Measurements from ENCODE around the gene C1QTNF9B.
"Not testable (repeated sequence)": the region's sequence is repeated elsewhere in the genome, so short reads cannot be mapped to it uniquely, and the experiment has no call there.

Gene C1QTNF9B

DNA sequence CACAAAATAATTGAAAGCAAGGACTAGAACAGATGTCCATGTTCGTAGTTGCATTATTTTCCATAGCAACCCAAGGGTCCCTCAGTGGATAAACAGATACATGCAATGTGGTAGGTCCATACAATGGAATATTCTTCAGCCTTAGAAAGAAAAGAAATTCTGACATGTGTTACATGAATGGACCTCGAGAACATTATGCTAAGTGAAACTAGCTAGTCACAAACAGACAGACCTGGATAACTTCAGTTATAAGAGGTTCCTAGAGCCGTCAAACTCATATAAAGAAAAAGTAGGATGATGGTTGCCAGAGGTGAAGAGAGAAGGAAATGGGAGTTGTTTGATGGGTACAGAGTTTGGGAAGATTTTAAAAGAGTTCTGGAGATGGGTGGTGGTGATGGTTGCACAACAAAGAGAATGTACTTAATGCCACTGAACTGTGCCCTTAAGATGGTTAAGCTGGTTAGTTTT is at the start of gene C1QTNF9B:
Gene C1QTNF9B (minus strand): TSS at position 51 of the 468 bp plus-strand sequence.
- not testable (repeated sequence) for H3K9me3 Mint-ChIP-seq; H3K36me3 Mint-ChIP-seq (ENCODE audit: low read depth); H3K27me3 Mint-ChIP-seq (ENCODE audit: low read depth); H3K4me3 Mint-ChIP-seq
- peak within 1 kb of the TSS; percentile 46 to 73 (median 63) for H3K27ac Mint-ChIP-seq
- peaks cover 28% of the 10 kb centered on the region for H3K4me1 Mint-ChIP-seq

DNA sequence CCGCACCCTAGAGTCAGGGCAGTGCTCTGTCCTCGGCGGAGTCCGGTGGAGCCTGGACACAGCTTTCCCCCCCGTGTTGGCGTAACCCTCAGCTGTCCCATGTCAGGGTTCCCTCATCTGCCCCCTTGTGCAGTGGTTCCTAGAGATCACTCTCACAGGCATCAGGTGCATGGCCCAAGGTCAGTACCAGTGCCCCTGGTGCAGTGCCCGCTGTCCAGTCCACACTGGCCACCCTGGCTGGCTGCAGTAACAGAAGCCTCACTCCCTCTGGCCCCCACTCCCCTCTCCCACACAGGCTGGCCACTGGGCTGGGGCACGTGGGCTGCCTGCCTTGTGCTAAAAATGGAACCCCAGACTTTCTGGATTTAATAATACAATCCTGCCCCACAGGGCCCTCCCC is 49.6 kb upstream of the C1QTNF9B start:
- H3K27me3 Mint-ChIP-seq (ENCODE audit: low read depth), result peaks cover 9% of the 10 kb centered on the region
- no peaks in the 10 kb centered on the region for H3K4me1 Mint-ChIP-seq
- TF ChIP-seq, protein P1, sequence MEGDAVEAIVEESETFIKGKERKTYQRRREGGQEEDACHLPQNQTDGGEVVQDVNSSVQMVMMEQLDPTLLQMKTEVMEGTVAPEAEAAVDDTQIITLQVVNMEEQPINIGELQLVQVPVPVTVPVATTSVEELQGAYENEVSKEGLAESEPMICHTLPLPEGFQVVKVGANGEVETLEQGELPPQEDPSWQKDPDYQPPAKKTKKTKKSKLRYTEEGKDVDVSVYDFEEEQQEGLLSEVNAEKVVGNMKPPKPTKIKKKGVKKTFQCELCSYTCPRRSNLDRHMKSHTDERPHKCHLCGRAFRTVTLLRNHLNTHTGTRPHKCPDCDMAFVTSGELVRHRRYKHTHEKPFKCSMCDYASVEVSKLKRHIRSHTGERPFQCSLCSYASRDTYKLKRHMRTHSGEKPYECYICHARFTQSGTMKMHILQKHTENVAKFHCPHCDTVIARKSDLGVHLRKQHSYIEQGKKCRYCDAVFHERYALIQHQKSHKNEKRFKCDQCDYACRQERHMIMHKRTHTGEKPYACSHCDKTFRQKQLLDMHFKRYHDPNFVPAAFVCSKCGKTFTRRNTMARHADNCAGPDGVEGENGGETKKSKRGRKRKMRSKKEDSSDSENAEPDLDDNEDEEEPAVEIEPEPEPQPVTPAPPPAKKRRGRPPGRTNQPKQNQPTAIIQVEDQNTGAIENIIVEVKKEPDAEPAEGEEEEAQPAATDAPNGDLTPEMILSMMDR (IDR thresholded peaks at IDR 0.05; ENCODE audit: unreplicated experiment in 3 of 3), result no peak
- no peaks in the 10 kb centered on the region for H3K9me3 Mint-ChIP-seq
- no peak overlapping the region for H3K27ac Mint-ChIP-seq
- H3K4me3 Mint-ChIP-seq, result no peak overlapping the region
- no peaks in the 10 kb centered on the region for H3K36me3 Mint-ChIP-seq (ENCODE audit: low read depth)

DNA sequence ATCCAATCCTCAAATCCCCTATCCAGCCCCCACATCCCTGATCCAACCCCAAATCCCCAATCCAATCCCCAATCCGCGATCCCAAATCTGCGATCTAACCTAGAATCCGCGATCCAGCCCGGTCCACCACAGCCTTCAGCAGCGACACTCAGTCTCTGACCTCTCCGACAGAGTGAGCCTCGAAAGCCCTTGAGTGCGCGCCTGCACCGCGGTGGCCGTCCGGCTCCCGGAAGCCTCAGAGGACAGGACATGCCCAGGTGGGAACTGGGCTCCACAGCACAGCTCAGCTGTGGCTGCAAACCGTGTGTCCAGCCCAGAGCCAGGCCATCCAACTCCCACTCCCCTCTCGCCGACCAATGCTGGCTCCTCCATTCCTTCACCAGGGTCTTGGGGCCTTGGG is 48.8 kb upstream of the C1QTNF9B start:
- Mint-ChIP-seq H3K27me3 (ENCODE audit: low read depth) (peaks cover 7% of the 10 kb centered on the region), H3K27ac (no peak overlapping the region), H3K4me3 (no peak overlapping the region), H3K4me1 (no peaks in the 10 kb centered on the region), H3K36me3 (ENCODE audit: low read depth) (no peaks in the 10 kb centered on the region), H3K9me3 (no peaks in the 10 kb centered on the region)
- TF ChIP-seq, protein P1 (IDR thresholded peaks at IDR 0.05; ENCODE audit: unreplicated experiment in 3 of 3), result no peak

DNA sequence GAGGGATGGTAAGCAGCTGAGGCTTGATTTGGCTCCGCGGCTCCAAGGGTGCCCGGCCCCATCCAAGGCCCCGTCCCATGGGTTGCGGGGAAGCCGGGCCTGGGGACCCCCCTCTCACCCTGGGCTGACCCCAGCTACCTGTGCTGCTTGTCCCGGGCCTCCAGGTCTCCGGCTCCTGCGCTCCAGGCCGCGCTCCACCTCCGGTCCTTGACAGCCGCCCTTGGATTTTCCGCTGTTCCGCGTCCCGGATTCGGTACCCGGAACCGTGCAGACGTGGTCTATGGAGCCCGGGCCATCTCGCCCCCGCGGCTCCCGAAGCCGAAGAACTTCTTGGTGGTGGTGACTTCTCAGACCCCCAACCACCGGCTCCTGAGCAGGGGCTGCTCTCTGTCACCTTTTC is 48.3 kb upstream of the C1QTNF9B start:
- Mint-ChIP-seq H3K27ac (no peak overlapping the region), H3K9me3 (peaks cover 2% of the 10 kb centered on the region), H3K27me3 (ENCODE audit: low read depth) (peaks cover 5% of the 10 kb centered on the region), H3K4me1 (no peaks in the 10 kb centered on the region), H3K4me3 (no peak overlapping the region), H3K36me3 (ENCODE audit: low read depth) (no peaks in the 10 kb centered on the region)
- TF ChIP-seq, protein P1 (IDR thresholded peaks at IDR 0.05; ENCODE audit: unreplicated experiment in 3 of 3), result no peak

DNA sequence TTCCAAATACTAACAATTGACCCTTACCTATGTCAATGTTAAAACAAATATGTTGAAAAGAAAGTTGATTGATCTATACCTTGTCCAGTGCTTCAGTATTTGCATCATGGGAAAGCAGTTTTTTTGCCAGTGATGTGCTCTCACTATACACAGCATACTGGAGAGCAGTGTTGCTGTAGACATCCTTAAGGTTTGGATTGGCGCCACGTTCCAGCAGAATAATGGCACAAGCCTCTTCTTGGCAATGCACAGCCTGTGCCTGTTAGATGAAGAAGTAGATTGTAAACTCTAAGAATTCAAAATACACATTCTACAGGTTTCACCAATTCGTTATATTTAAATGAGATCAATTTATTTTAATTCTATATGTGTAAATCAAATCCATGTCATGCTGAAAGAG is 43.9 kb upstream of the C1QTNF9B start:
- no peaks in the 10 kb centered on the region for H3K4me1 Mint-ChIP-seq
- no peak overlapping the region for H3K4me3 Mint-ChIP-seq
- H3K27me3 Mint-ChIP-seq (ENCODE audit: low read depth), result peaks cover under 1% of the 10 kb centered on the region
- H3K27ac Mint-ChIP-seq, result no peak overlapping the region
- TF ChIP-seq, protein P1 (IDR thresholded peaks at IDR 0.05; ENCODE audit: unreplicated experiment in 3 of 3), result no peak
- H3K9me3 Mint-ChIP-seq, result peaks cover 27% of the 10 kb centered on the region
- peaks cover 6% of the 10 kb centered on the region for H3K36me3 Mint-ChIP-seq (ENCODE audit: low read depth)

DNA sequence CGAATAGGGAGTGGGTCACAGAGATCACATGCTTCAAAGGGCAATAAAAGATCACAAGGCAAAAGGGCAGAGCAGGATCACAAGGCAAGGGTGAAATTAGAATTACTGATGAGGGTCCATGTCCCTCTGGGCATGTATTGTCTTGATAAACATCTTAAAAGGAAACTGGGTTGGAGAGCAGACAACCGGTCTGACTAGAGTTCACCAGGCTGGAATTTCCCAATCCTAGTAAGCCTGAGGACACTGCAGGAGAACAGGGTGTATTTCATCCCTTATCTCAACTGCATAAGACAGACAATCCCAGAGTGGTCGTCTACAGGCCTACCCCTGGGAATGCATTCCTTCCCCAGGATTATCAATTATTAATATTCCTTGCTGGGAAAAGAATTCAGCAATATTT is 42.4 kb upstream of the C1QTNF9B start:
- H3K4me1 Mint-ChIP-seq; H3K27me3 Mint-ChIP-seq (ENCODE audit: low read depth); H3K27ac Mint-ChIP-seq; H3K4me3 Mint-ChIP-seq; H3K36me3 Mint-ChIP-seq (ENCODE audit: low read depth): not testable (repeated sequence)
- peaks cover 28% of the 10 kb centered on the region for H3K9me3 Mint-ChIP-seq

DNA sequence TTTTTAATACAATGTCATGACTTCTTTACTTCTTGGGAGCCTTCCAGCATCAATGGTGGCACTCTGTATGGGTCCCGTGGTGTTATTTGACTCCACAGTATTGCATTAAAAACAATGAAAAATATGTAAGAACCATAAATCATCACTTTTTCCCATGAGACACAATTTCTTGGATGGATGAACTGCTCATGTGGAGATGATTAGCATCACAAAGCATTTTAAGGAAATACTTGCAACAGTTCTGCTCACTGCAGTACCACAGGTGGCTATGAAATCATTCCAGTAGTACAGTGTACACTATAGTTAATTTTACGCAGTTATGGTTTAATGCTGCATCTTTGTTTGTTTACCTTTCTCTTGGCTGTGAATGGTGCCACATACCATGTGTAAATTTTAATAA is 37.2 kb upstream of the C1QTNF9B start:
- H3K4me1 Mint-ChIP-seq, result no peaks in the 10 kb centered on the region
- TF ChIP-seq, protein P1 (IDR thresholded peaks at IDR 0.05; ENCODE audit: unreplicated experiment in 3 of 3), result no peak
- H3K27me3 Mint-ChIP-seq (ENCODE audit: low read depth), result no peaks in the 10 kb centered on the region
- H3K9me3 Mint-ChIP-seq, result peaks cover 22% of the 10 kb centered on the region
- no peak overlapping the region for H3K4me3 Mint-ChIP-seq
- peaks cover 5% of the 10 kb centered on the region for H3K36me3 Mint-ChIP-seq (ENCODE audit: low read depth)
- no peak overlapping the region for H3K27ac Mint-ChIP-seq

All from nephron (organoid).